K562 (cell line): ENCODE data around the gene MBP. TPM values are rescaled to one million over a fixed set of nuclear protein-coding genes. Genes with fewer than 3 reads are reported as not detected.

Source experiments
- ATAC-seq: fragments of 200-7000 bp; cut with Tn5 transposase; 3 replicates; pipeline ENCODE4 v1.9.1; 2020; ENCODE audit warnings: moderate library complexity
- BruUV-seq: library from RNA; stranded (reverse); fragments of 400-500 nt; replicated peaks from 2 replicates; lab custom pipeline; 2021; lab: Mats Ljungman, UMichigan
- CTCF ChIA-PET: fragments of 300-600 bp; formaldehyde crosslinking; extraction: SDS; loops from one replicate; lab custom pipeline; 2021; ENCODE audit warnings: low intra/inter-chr PET ratio; lab: Yijun Ruan, JAX
- POLR2A ChIA-PET: fragments of 300-600, 350-650 bp; sonication (Branson Sonifier 250); formaldehyde crosslinking; extraction: SDS; loops from one replicate; lab custom pipeline; 2021; ENCODE audit warnings: antibody characterized with exemption, inconsistent platforms; lab: Yijun Ruan, JAX
- DNase-seq, 4 experiments: peaks; one replicate each; pipeline versions ENCODE4 v3.0.0 to v3.0.0-alpha.2; 2011 to 2018; ENCODE audit warnings: low spot score in 3 of 4, mixed read lengths in 3 of 4; ENCODE audit errors: extremely low read depth in 1 of 4
- FAIRE-seq: peaks from 2 replicates; lab custom pipeline; 2011; peaks lifted over from hg19 to GRCh38; lab: Jason Lieb, UNC
- H2AFZ ChIP-seq: 2 replicates; pipeline ENCODE4 v1.6.0; 2011; ENCODE audit warnings: low read depth, low read length, control low read depth, inconsistent platforms
- H3K27ac ChIP-seq: fragments of 200-600 bp; 3 replicates; pipeline ENCODE4 v1.8.0; 2011; ENCODE audit warnings: low read depth, mild to moderate bottlenecking, control low read depth, inconsistent platforms, low read length, moderate library complexity, mixed read lengths; ENCODE audit errors: extremely low read depth
- H3K27me3 ChIP-seq, 2 experiments: fragments of 300-600 bp in 1 of 2; 2 replicates in 1 of 2; 3 replicates in 1 of 2; pipeline versions ENCODE4 v1.6.0 to v1.8.0; 2011; ENCODE audit warnings: inconsistent platforms in 2 of 2, low read length in 2 of 2, mild to moderate bottlenecking in 1 of 2, mixed read lengths in 1 of 2, moderate library complexity in 1 of 2; ENCODE audit not compliant: control insufficient read depth in 2 of 2, insufficient read depth in 2 of 2
- H3K36me3 ChIP-seq: fragments of 300-600 bp; 3 replicates; pipeline ENCODE4 v1.8.0; 2011; ENCODE audit warnings: mild to moderate bottlenecking, low read length, inconsistent platforms; ENCODE audit not compliant: control insufficient read depth, insufficient read depth
- H3K4me1 ChIP-seq, 2 experiments: fragments of 200-600 bp in 1 of 2; replicated peaks in 1 of 2; 2 replicates in 1 of 2; 3 replicates in 1 of 2; pipeline versions ENCODE4 v1.5.1 to v1.8.0; 2011; ENCODE audit warnings: inconsistent platforms in 2 of 2, low read length in 2 of 2, mild to moderate bottlenecking in 1 of 2, mixed read lengths in 1 of 2, moderate library complexity in 1 of 2; ENCODE audit not compliant: control insufficient read depth in 2 of 2, insufficient read depth in 2 of 2
- H3K4me2 ChIP-seq: 2 replicates; pipeline ENCODE4 v1.6.1; 2011; ENCODE audit warnings: low read length, control low read depth, inconsistent platforms, mixed read lengths; ENCODE audit not compliant: insufficient read depth
- H3K4me3 ChIP-seq: fragments of 200-600 bp; sonication (generic), shearing (Covaris generic); 2 replicates; pipeline ENCODE4 v1.5.1; 2016; ENCODE audit warnings: control low read depth, inconsistent platforms
- H3K79me2 ChIP-seq: fragments of 200-600 bp; 3 replicates; pipeline ENCODE4 v1.8.0; 2011; ENCODE audit warnings: low read length, inconsistent platforms; ENCODE audit not compliant: control insufficient read depth, insufficient read depth
- H3K9ac ChIP-seq, 2 experiments: 2 replicates each; pipeline versions ENCODE4 v1.6.0 to v1.6.1; 2011; ENCODE audit warnings: low read depth in 2 of 2, low read length in 2 of 2, control low read depth in 1 of 2, inconsistent platforms in 1 of 2, mild to moderate bottlenecking in 1 of 2, mixed read lengths in 1 of 2; ENCODE audit not compliant: insufficient read depth in 1 of 2
- H3K9me1 ChIP-seq: one replicate; pipeline ENCODE4 v1.6.0; 2011; ENCODE audit warnings: inconsistent platforms, mild to moderate bottlenecking, low read length, moderate library complexity; ENCODE audit not compliant: control insufficient read depth, insufficient read depth
- H3K9me3 ChIP-seq: replicated peaks from 2 replicates; pipeline ENCODE4 v1.5.1; 2011; ENCODE audit warnings: low read depth, low read length, inconsistent platforms; ENCODE audit not compliant: control insufficient read depth, insufficient read depth
- H4K20me1 ChIP-seq: replicated peaks from 2 replicates; pipeline ENCODE4 v1.6.1; 2011; ENCODE audit warnings: low read length, inconsistent platforms, mixed read lengths; ENCODE audit not compliant: control insufficient read depth, insufficient read depth
- C11orf30 ChIP-seq: fragments of 450-650 bp; IDR thresholded peaks from 2 replicates; pipeline ENCODE4 v1.6.1; 2016; ENCODE audit warnings: low read depth, mild to moderate bottlenecking
- CREB1 ChIP-seq, 2 experiments: sonication (generic) in 1 of 2; formaldehyde crosslinking in 1 of 2; IDR thresholded peaks; 2 replicates each; pipeline versions ENCODE4 v1.6.1 to v1.8.0; 2012 to 2022; ENCODE audit warnings: inconsistent platforms in 1 of 2, mild to moderate bottlenecking in 1 of 2, missing genetic modification reagents in 1 of 2, moderate library complexity in 1 of 2
- CTCFL ChIP-seq: IDR thresholded peaks from 2 replicates; pipeline ENCODE4 v1.6.1; 2011; ENCODE audit warnings: borderline replicate concordance, low read depth, mild to moderate bottlenecking, moderate library complexity, low read length; ENCODE audit not compliant: insufficient read depth, poor library complexity, severe bottlenecking
- LARP7 ChIP-seq: fragments of 450-650 bp; IDR thresholded peaks from 2 replicates; pipeline ENCODE4 v1.6.1; 2016
- POLR2H ChIP-seq: IDR thresholded peaks from 2 replicates; pipeline ENCODE4 v1.6.1; 2016; ENCODE audit warnings: missing genetic modification characterization, low read depth, mild to moderate bottlenecking, control low read depth, missing compliant biosample characterization, moderate library complexity
- RFX7 ChIP-seq: fragments of 250-450 bp; sonication (Bioruptor Pico); IDR thresholded peaks from 2 replicates; pipeline ENCODE4 v1.5.1; 2021; ENCODE audit warnings: mild to moderate bottlenecking
- RNF2 ChIP-seq: sonication (generic); IDR thresholded peaks from 2 replicates; pipeline ENCODE4 v1.6.1; 2016
- SAFB2 ChIP-seq: fragments of 200-400 bp; formaldehyde crosslinking; IDR thresholded peaks from 2 replicates; pipeline ENCODE4 v1.6.1; 2018; ENCODE audit warnings: borderline replicate concordance, low read length, low read depth, moderate library complexity; ENCODE audit not compliant: severe bottlenecking
- SAP30 ChIP-seq: fragments of 200-600 bp; sonication (generic); IDR thresholded peaks from 2 replicates; pipeline ENCODE4 v1.6.1; 2012; ENCODE audit warnings: borderline replicate concordance, low read depth, mild to moderate bottlenecking, moderate library complexity, low read length, control low read depth, inconsistent platforms; ENCODE audit not compliant: insufficient read depth, poor library complexity, severe bottlenecking
- ZNF140 ChIP-seq: fragments of 250-450 bp; sonication (Bioruptor Pico); IDR thresholded peaks from 2 replicates; pipeline ENCODE4 v1.8.0; 2021; ENCODE audit warnings: moderate library complexity, mild to moderate bottlenecking, inconsistent platforms
- ZNF717 ChIP-seq: fragments of 250-450 bp; sonication (Bioruptor Pico); IDR thresholded peaks from 2 replicates; pipeline ENCODE4 v1.5.0; 2021
- WGBS: fragments of 100-300 bp; shearing (Covaris generic); methylation state at CpG from one replicate; pipeline ENCODE4 v1.1.6; 2016; ENCODE audit warnings: low coverage, mixed read lengths; ENCODE audit not compliant: insufficient coverage; ENCODE audit errors: missing lambda C conversion rate; 5-methylcytosine and 5-hydroxymethylcytosine counted together
- in situ Hi-C: fragments of 300-500 bp; cut with MboI; formaldehyde crosslinking; loops from 4 replicates; pipeline ENCODE4 v1.15.0; 2018; ENCODE audit warnings: inconsistent platforms, mixed read lengths
- intact Hi-C: fragments of 100-400 bp; cut with micrococcal nuclease; formaldehyde crosslinking; loops from 2 replicates; pipeline ENCODE4 v1.14.2; 2022
- polyA plus RNA-seq, 8 experiments: library from polyadenylated mRNA; depleted of rRNA in 4 of 8; stranded (reverse) in 5 of 8; unstranded in 3 of 8; fragments of >200 nt; fragmentation: Nextera tagmentation in 2 of 8; fragmentation: Illumina TruSeq in 1 of 8; extraction: Ambion mirVana in 2 of 8; extraction: Trizol in 1 of 8; gene quantifications; 2 replicates each; pipeline versions ENCODE4 v1.2.1 to v1.2.3, GENCODE V29; 2011 to 2014; ENCODE audit warnings: inconsistent platforms in 1 of 8, missing spikeins in 1 of 8
- total RNA-seq, 7 experiments: library from RNA; depleted of rRNA in 6 of 7; stranded (reverse); fragments of >200 nt in 6 of 7; fragmentation: Illumina TruSeq in 2 of 7; extraction: Trizol in 2 of 7; gene quantifications; 2 replicates each; pipeline versions ENCODE4 v1.2.1 to v1.2.3, GENCODE V29; 2011 to 2021; ENCODE audit warnings: low replicate concordance in 1 of 7
- TF ChIP-seq, protein P1 (sequence below): fragments of 200-800 bp; sonication (Bioruptor generic); IDR thresholded peaks from 2 replicates; pipeline ENCODE4 v1.6.1; 2017; ENCODE audit warnings: missing genetic modification characterization, missing compliant biosample characterization
- TF ChIP-seq, protein P2 (sequence below): fragments of 250-450 bp; sonication (Bioruptor Pico); IDR thresholded peaks from 2 replicates; pipeline ENCODE4 v1.8.0; 2021; ENCODE audit warnings: moderate library complexity, mild to moderate bottlenecking, inconsistent platforms
- TF ChIP-seq, protein P3 (sequence below): fragments of 450-650 bp; IDR thresholded peaks from 2 replicates; pipeline ENCODE4 v1.6.1; 2016; ENCODE audit warnings: low read depth, mild to moderate bottlenecking, moderate library complexity

Gene MBP
- total and polyA plus RNA-seq, 9 of the 15 experiments (the other 6 are each of a cell fraction or from before 2014, with no cell fraction given): 0.09 TPM; not detected in 8

DNA sequence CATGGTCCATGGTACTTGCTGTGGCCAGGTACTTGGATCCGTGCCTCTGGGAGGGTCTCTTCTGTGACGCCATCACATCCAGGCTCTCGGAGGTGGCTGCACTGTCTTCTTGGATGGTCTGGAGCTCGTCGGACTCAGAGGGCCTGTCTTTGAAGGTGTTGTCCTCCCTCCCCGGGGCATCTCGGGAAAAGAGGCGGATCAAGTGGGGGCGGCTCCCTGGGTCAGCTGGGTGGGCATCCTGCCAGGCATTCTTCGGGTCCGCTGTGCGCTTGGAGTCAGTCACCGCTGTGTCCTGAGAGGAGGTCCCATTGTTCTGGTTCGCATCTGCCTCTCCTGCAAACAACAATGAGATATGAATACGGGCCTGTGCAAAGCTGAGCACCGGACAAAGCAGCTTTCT, 115.6 kb downstream of the MBP start:
- FAIRE-seq (no peak), DNase-seq (no peak), ATAC-seq (no peak)
- in situ Hi-C loops: no loop called here
- Histone ChIP-seq H2AFZ (no peak overlapping the region), H3K79me2 (no peaks in the 10 kb centered on the region), H3K4me2 (no peak overlapping the region), H3K4me1 (no peaks in the 10 kb centered on the region), H3K36me3 (no peaks in the 10 kb centered on the region), H3K9me3 (no peaks in the 10 kb centered on the region), H4K20me1 (no peaks in the 10 kb centered on the region), H3K9me1 (no peaks in the 10 kb centered on the region), H3K27ac (no peak overlapping the region), H3K4me3 (no peak overlapping the region), H3K9ac (no peak overlapping the region), H3K27me3 (peaks cover 0 to 26% of the 10 kb centered on the region in 2 experiments; a peak in 4 of 5 replicates)
- WGBS: 0% methylated on average over 5 of the region's 16 CpGs
- intact Hi-C loops: no loop called here
- CTCF ChIA-PET: no interaction called here
- POLR2A ChIA-PET: no interaction called here
- BruUV-seq: no TSS peak
- TF ChIP-seq LARP7: no peak
- TF ChIP-seq, protein P1, sequence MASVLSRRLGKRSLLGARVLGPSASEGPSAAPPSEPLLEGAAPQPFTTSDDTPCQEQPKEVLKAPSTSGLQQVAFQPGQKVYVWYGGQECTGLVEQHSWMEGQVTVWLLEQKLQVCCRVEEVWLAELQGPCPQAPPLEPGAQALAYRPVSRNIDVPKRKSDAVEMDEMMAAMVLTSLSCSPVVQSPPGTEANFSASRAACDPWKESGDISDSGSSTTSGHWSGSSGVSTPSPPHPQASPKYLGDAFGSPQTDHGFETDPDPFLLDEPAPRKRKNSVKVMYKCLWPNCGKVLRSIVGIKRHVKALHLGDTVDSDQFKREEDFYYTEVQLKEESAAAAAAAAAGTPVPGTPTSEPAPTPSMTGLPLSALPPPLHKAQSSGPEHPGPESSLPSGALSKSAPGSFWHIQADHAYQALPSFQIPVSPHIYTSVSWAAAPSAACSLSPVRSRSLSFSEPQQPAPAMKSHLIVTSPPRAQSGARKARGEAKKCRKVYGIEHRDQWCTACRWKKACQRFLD (CRISPR knock-in tag): no peak
- TF ChIP-seq CREB1 (IDR thresholded peaks at IDR 0.05): no peak
- no peak for TF ChIP-seq CREB1 (CRISPR knock-in tag; IDR thresholded peaks at IDR 0.05)
- TF ChIP-seq ZNF717 (CRISPR knock-in tag): no peak
- TF ChIP-seq SAFB2: no peak
- no peak for TF ChIP-seq RFX7
- TF ChIP-seq ZNF140 (CRISPR knock-in tag): no peak
- TF ChIP-seq, protein P2, sequence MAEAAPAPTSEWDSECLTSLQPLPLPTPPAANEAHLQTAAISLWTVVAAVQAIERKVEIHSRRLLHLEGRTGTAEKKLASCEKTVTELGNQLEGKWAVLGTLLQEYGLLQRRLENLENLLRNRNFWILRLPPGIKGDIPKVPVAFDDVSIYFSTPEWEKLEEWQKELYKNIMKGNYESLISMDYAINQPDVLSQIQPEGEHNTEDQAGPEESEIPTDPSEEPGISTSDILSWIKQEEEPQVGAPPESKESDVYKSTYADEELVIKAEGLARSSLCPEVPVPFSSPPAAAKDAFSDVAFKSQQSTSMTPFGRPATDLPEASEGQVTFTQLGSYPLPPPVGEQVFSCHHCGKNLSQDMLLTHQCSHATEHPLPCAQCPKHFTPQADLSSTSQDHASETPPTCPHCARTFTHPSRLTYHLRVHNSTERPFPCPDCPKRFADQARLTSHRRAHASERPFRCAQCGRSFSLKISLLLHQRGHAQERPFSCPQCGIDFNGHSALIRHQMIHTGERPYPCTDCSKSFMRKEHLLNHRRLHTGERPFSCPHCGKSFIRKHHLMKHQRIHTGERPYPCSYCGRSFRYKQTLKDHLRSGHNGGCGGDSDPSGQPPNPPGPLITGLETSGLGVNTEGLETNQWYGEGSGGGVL (CRISPR knock-in tag): no peak
- TF ChIP-seq POLR2H: no peak
- no peak for TF ChIP-seq C11orf30
- TF ChIP-seq, protein P3, sequence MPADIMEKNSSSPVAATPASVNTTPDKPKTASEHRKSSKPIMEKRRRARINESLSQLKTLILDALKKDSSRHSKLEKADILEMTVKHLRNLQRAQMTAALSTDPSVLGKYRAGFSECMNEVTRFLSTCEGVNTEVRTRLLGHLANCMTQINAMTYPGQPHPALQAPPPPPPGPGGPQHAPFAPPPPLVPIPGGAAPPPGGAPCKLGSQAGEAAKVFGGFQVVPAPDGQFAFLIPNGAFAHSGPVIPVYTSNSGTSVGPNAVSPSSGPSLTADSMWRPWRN: no peak
- TF ChIP-seq CTCFL: no peak
- no peak for TF ChIP-seq RNF2
- TF ChIP-seq SAP30: no peak
